Stimulated activated CD8-positive, alpha-beta memory T cell treated with anti-CD3 and anti-CD28 coated beads, Interleukin-2, amount 100 ng/mL, for 48 hours (primary cell): Measurements from ENCODE around the gene PRR36.

Experiments used
- DNase-seq, 2 donors: peaks; one replicate each; pipeline ENCODE4 v3.0.0-alpha.2; 2020; ENCODE audit warnings: low read depth in 2 of 2

The PRR36 gene

DNA sequence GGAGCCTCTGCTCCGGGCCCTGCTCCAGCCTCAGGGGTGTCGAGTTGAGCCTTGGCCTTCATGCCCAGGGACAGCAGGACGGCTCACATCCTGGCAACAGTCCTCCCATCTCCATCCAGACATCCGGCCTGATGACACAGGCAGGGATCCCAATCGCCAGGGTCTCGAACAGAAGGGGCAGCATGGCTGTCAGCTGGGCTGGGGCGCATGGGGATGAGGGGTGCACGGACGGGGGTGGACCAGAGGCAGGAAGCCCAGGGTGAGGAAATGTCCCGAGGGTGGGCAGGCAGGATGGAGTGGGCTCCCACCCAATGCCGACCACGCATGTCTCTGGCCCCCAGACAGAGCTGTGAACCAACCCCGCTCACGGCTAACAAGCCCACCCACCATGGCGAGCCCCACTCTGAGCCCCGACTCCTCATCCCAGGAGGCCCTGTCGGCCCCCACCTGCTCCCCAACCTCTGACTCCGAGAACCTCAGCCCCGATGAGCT is 28.0 kb downstream of the PRR36 start:
- no peak for DNase-seq

DNA sequence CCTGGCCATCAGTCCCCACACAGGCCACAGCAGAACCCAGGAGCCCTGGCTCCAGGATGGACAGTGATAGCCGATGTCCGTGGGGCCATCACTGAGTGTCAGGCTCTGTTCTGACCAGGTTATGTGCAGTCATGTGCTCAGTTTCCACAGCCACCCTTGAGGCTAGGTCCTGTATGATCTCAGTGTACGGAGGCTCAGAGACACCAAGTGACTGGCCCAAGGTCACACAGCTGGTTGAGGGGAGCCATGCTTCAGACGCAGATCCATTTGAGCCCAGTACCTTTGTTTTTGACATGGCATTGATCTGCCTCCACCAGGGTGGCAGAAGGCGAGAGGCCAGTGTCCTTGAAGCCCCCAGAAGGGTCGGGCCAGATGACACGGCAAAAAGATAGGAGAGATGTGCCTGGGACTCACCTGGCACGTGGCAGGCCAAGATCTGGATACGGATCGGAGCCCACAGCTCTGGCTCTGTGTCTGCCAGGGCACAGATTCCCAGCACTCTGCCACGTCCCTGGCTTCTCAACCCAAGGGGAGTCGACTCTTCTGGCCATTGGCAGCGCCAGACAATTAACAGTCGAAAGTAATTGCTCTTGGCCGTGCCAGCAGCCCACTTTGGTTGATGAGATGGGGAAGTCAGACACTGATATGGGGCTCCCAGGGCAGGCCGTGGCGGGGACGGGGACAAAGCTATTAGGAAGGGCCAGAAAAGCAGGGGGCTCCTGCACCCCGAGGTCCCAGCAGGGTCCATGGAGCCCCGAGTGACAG is 28.6 kb downstream of the PRR36 start:
- DNase-seq: no peak

DNA sequence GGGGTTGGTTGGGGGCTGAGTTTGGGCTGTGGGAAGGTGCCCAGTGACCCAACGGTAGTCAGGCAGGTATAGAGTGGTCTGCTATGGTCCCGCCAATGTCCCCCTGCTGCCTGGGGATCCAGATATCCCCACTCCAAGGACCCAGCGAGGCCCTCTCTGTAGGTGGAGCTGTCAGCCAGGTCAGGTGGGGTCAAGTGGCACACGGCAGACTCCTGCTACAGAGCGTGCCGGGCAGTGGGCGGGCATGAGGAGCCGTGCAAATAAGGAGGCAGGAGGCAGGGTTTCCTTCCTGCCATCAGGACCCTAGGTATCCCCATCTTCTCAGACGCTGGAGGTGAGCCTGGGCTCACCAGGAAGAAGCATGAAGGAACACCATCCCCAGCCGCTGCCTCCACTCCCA is 29.2 kb downstream of the PRR36 start:
- DNase-seq: no peak

DNA sequence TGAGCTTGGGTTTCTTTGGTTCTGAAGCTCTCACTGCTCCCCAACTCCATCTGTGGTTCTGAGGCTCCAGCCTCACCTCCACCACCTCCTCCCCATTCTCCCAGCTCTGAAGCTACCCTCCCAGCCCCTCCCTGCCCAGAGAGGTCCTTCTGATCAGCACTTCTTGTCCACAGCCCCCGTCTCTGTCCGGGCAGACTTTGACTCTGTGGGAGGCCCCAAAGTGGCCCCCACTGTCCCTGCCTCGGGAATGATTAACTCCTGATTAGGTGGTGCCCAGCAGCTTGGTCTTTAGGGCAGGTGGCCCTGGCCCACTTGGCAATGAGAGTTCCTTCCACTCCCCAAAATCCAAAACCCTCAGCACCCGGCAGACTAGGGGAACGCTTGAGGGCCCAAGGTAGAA is 29.8 kb downstream of the PRR36 start:
- DNase-seq: no peak

DNA sequence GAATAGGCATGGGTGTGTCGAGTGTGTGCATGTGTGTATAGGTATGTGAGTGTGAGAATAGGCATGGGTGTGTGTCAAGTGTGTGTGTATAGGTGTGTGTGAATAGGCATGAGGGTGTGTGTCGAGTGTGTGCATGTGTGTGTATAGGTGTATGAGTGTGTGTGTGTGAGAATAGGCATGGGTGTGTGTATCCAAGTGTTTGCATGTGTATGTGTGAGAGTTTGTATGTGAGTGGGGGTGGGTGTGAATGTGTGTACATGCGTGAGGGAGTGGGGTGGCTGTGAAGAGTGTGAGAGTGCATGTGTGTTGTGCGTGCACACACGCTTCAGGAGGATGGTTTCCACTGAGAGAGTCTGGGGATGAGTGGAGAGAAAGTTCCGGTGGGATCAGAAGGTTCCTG is 30.7 kb downstream of the PRR36 start:
- no peak for DNase-seq

DNA sequence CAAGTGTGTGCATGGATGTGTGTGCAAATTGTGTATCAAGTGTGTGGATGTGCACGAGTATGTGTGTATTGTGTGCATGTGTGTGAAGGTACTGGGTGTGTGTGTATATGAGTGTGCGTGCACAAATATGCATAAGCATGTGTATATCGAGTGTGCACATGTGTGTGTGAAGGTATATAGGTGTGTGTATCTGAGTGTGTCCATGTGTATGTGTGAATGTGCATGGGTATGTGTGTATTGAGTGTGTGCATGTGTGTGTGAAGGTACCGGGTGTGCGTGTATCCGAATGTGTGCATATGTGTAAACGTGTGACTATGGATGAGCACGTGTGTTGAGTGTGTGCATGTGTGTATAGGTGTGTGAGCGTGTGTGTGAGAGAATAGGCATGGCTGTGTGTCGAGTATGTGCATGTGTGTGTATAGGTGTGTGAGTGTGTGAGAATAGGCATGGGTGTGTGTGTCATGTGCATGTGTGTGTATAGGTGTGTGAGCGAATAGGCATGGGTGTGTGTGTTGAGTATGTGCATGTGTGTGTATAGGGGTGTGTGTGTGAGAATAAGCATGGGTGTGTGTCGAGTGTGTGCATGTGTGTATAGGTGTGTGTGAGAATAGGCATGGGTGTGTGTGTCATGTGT is 31.4 kb downstream of the PRR36 start:
- no peak for DNase-seq

DNA sequence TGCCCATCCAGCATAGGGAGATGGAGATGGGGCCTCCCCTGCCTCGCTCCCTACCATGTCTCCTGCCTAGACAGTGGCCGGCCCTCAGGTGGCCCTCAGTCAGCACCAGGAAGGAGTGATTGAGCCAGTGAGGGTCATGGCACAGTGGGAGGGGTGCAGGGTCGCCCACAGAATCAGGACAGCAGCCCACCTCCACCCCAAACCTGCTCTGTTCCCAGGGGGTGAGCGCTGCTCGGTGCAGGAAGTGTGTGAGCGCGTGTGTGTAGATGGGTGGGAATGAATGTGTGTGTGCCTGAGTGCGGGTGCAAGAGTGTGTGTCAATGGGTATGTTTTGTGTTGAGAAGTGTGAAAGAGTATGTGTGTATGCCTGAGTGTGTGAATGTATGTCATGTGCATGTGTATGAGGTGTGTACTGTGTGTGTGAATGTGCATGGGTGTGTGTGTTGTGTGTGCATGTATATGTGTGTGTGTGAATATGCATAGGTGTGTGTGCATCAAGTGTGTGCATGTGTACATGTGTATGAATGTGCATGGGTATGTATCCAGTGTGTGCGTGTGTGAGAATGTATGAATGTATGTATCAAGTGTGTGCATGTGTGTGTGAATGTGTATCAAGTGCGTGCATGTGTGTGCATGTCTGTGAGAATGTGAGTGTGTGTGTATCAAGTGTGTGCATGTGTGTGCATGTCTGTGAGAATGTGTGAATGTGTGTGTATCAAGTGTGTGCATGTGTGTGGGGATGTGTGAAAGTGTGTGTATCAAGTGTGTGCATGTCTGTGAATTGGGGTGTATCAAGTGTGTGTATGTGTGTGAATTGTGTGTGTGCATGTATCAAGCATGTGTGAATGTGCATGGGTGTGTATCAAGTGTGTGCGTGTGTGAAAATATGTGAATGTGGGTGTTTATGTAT is 32.2 kb downstream of the PRR36 start:
- DNase-seq: no peak

DNA sequence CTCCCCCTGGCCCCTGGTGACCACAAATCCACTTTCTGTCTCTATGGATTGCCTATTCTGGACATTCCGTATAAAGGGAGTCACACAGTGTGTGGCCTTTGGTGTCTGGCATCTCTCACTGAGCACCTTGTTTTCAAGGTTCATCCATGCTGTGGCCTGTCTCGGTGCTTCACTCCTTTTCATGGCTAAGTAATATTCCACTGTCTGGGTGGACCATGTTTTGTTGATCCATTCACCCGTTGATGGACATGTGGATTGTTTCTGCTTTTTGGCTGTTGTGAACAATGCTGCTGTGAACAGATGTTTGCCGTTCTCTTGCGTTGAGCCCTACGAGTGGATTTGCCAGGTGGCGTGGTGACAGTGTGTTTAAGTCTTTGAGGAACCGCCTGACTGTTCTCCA is 33.6 kb downstream of the PRR36 start:
- DNase-seq: no peak

DNA sequence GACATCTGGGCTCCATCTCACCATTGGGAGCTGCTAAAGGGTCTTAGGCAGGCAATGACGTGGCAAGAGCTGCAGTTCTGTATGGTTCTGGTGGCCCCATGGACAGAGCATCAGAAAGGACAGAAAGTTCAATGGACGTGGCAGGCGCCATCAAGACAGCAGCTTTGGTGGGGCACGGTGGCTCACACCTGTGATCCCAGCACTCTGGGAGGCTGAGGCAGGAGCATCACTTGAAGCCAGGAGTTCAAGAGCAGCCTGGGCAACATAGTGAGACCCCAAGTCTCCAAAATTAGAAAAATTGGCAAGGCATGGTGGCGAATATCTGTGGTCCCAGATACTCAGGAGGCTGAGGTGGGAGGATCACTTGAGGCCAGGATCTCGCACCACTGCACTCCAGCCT is 34.7 kb downstream of the PRR36 start:
- DNase-seq: no peak

DNA sequence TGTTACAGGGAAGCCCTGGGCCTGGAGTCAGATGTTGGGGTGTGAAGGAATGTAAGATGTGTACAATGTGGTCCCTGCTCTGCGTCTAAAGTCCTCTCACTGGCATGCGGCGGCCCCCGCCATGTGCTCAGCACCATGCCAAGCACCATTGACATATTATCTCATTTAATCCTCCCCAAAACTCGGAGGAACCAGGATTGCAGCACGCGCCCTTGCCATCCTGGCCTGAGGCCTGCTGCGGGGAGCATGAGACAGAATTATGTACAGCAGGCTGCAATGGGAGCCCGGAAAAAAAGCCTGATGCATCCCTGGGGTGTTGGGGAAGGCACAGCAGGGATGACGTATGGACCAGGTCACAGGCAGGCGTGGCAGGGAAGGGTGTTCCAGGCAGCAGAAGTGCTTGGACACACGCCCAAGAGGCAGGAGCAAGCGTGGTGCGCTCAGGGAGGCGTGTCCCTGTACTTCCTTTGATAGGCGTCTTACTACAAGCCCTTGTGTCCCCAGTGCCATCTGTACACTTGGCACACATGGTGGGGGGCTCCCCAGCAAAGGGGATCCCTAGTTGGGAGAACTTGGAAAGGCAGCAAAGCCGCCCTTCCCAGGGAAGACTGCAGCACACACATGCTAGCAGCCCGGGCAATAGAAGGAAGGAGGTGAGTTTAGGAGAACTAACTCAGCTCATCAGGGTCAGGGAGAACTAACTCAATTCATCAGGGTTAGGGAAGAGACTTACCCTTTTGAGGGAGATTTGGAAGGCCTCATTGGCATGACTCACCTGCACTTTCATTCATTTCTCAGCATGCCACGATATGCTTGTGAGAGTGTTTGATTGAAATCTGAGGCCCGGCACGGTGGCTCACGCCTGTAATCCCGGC is 40.7 kb downstream of the PRR36 start:
- DNase-seq: no peak

DNA sequence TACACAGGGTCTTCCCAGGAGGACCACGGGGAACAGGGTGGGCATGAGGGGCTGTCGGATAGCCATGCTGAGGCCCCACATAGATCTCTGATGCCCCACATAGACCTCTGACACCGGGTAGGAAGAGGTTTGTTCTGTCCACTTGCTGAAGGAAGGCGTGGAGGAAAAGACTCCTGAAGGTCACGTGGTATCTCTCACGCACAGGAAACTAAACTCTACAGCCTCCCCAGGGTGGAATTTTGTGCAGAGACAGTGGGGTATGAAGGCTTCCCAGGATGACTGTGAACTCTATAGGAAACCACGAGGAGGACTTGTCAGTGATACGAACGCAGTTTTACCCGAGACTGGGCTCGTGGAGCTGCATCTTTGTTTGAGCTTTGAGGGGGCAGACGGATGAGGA is 41.4 kb downstream of the PRR36 start:
- no peak for DNase-seq

DNA sequence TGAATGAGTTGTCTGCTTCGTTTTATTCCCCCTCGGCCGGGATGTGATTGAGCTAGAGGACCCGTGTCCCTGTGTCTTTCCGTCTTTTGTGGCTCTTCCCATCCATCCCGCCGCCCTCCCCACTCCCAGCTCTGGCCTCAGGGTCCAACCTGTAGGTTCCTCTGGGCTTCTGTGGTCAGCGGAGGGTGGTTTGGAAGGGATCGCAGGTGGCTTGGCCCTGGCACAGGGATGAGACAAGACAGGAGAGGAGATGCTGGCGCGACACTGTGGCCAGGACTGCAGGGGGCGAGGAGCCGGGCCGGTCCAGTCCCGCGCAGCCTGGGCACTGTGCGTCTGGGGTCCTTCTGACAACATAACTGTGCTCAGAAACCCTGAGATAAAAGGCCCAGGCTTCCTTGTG is 42.2 kb downstream of the PRR36 start:
- DNase-seq: no peak

DNA sequence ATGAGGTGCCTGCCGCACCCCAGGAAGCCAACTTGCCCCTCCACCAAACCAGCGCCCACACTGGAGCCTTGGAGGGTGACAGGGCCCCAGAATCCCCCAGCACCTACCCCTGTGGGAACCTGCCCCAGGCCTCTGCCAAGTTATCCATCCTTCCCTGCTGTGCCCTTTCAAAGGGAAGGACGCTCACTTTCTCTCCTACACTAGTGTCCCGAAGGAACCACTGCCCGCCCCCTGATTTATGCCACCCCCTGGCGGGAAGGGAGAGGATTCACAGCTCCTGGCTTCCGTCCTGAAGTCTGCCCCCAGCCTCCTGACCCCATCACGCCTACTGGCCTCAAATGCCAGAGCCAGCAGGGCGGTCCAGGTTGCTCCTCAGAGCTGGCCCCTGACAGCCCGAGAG is 42.7 kb downstream of the PRR36 start:
- DNase-seq: no peak

DNA sequence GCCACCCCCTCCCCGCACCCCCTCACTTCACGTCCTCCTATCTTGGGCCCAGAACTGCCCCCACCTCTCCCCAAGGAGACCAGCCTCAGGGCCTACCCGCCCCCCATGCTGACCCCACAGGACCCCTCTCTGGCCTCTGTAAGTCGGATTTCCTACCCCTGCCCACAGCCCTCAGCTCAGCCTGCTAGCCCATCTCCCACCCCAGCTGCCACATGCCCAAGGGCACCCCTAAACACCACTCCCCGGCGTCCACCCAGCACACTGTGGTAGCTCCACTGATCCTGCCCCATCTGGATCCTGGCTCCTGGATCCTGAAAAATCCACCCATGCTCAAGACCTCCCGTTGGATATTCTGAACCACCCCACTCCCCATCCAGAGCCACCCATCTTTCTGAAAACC is 43.4 kb downstream of the PRR36 start:
- DNase-seq: no peak

DNA sequence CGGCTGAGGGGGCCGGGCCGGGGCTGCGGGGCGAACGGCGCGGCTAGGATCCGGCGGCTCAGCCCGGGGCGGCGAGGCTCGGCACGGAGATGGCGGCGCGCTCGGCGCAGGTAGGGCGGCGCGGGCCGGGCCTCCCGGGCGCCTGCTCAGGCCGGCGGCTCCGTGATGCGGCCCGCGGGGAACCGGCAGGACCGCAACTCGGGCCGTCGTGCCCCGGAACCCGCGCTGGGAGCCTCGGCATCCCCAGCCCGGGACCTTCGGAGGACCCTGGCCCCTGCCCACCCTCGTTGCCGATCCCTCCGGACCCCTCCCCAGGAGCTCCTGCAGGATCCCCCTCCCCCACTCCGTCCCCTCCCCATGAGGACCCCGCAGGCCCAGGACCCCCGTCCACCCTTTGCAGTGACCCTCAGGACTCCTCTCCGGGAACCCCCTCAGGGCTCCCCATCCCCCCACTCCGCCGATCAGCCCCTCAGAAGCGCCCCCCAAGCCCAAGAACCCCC is 43.9 kb downstream of the PRR36 start:
- DNase-seq: no peak

DNA sequence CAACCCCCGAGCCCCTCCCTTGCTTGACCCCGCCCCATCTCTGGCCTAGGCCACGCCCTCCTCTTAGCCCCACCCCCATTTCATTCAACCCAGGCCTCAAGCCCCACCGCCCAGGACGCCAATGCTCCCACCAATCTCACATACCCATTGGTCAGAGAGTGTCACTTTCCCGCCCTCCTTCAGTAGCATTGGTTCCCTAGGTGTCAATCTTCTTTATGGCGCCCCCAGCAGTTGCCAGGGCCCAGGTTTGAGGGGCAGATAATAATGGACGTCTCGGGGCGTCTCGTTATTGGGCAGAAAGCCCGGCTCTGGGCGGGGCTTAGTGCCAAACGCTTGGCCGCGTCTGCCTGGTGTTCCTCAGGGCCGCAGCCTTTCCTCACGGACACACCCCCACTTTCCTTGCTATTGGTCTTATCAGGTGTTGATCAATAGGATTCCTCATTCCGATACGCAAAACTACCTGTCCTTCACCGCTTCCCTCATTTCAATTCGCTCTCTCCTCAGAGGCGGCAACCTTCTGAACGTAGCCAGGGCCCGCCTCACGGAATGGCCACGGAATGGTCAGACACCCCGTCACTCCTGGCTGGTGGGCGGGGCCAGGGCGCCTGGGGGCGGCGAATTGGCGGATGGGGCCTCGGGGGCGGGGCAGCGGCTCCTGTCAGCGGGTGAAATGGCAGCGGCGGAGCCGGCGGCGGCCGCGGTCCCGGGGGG is 44.5 kb downstream of the PRR36 start, which contains the start of gene EVI5L:
TSS of gene EVI5L (plus strand) at position 658 of the 711 bp plus-strand sequence. CDS start 16,325 bp downstream, outside the sequence.
- peak; percentile 99 to 100 for DNase-seq

DNA sequence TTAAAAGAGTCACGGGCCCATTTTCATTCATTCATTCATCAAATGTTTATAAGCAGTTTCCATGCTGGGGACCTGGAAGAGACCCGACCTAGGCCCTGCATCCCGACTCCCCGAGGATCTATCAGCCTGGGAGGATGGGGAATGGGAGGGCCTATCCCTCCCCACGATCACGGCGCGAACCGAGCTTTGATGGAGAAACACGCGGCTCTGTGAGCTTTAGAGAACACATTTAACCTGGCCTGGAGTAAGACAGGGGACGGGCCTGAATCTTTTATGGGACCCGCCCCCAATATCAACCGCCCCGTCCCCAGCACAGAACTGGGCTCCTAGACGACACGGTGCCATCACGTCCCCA is 45.0 kb downstream of the PRR36 start:
- no peak for DNase-seq

DNA sequence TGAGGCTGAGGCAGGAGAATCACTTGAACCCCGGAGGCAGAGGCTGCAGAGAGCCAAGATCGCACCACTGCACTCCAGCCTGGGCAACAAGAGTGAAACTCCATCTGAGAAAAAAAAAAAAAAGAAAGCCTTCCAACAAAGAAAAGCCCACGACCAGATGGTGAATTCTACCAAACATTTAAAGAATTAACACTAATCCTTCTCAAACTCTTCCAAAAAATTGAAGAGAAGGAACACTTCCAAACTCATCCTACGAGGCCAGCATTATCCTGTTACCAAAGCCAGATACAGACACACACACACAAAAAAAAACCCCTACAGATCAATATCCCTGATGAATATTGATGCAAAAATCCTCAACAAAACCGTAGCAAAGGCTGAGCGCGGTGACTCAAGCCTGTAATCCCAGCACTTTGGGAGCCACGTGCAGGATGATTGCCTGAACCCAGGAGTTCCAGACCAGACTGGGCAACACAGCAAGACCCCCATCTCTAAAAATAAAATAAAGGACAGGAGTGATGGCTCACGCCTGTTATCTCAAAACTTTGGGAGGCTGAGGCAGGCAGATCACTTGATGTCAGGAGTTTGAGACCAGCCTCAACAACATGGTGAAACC is 50.4 kb downstream of the PRR36 start:
- no peak for DNase-seq

DNA sequence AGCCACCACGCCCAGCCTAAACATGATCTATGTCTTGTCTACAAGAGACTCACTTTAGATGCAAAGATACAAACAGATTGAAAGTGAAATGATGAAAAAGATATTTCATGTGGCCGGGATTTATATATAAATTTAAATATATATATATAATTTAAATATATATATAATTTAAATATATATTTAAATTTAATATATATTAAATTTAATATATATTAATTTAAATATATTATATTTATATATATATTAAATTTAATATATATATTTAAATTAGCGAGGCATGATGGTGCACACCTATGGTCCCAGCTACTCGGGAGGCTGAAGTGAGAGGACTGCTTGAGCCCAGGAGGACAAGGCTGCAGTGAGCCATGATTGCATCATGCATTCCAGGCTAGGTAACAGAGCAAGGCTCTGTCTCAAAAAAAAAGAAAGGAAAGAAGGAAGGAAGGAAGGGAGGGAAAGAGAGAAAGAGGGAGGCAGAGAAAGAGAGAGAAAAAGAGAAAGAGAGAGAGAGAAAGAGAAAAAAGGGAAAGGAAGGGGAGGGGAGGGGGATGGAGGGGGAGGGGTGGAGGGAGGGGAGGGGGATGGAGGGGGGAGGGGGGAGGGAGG is 51.2 kb downstream of the PRR36 start:
- no peak for DNase-seq

DNA sequence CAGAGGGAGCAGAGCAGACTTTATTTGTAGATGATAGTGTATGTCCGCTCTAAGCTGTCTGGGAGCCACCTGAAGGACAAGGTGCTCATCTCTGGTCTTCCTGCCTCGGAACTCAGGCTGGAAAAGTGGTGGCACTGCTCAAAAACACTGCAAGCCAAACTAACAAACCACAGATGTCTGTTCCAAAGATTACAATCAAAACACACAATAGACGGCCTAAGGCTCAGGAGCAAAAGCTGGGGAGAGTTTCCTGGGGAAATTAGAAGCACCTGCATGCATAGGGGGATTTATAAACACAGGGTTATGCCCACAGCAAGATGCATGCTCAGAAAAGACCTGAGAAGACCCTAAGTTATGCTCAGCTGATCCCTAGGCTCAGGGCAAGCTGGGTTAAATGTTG is 53.6 kb downstream of the PRR36 start:
- no peak for DNase-seq
